HG02973 (cell line): Measurements from ENCODE around the gene C1orf74.
"Not testable (repeated sequence)": the region's sequence is repeated elsewhere in the genome, so short reads cannot be mapped to it uniquely, and the experiment has no call there.

Experiments used
- ATAC-seq: cut with Tn5 transposase; IDR thresholded peaks from one replicate; pipeline ENCODE4 v1.9.1; 2021; ENCODE audit warnings: moderate library complexity; ENCODE audit not compliant: unreplicated experiment

Gene C1orf74

DNA sequence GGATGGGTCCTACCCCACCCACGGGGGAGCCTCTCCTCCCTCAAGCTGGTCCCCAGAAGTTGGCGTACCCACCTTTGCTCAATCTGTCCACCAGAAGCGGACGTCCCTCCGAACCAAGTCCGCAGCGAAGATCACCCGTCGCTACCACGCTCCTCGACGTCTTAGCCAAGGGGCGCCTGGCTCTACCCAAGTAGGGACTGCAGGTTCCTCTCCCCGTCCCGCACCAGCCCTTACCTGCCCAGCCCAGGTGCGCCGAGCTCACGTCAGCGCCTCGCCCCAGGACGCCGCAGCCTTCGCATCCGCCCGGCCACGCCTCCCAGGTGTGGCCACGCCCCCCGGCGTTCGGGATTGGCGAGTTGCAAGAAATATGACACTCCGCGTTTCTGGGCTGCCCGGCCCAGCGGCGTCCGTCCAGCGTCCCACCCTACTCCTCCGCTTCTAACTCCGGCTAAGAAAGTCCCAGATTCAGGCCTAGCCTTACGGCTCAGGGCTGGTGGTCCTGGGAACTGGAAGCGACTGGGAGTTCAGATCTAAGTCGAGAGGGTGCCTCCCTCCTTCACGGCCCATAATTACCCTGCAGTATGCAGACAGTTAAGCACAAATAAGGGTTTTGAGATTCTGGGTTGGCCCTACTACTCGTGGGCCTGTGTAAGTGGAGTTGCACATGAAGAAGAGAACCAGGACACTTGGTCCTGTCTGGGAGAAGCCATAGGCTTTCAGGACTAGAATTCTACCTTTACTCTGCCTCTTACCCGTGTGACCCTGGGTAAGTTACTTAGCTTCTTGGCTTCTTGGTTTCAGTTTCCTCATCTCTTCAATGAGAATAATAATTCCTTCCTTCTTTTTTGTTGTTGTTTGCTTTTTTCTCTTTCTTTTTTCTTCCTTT is 21.8 kb upstream of the C1orf74 start, which contains the start of gene IRF6:
Gene IRF6 (minus strand): TSS at position 268 of the 886 bp plus-strand sequence. CDS start 4,729 bp downstream, outside the sequence.
- ATAC-seq: peak; percentile 89

DNA sequence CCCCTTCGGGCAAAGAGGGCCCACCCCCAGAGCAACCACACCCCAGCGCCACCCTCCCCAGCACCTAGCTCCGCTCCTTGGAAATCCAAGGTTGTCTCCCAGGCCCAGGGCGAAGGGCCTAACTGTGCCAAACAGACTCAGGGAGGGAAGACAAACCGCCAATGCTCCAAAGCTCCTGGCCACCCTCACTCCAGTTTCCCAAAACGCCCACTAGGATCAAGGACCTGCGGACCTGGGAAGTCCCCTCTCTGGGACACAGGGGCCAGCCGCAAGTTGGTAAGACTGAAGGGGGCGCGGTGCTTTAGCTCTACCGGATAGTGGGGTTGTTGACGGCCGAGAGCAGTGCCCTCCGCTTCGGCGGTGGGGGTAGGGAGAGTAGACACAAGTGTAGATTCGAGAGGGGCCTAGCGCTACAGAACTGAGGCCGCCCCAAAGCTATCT is 21.0 kb upstream of the C1orf74 start:
- no peak for ATAC-seq

DNA sequence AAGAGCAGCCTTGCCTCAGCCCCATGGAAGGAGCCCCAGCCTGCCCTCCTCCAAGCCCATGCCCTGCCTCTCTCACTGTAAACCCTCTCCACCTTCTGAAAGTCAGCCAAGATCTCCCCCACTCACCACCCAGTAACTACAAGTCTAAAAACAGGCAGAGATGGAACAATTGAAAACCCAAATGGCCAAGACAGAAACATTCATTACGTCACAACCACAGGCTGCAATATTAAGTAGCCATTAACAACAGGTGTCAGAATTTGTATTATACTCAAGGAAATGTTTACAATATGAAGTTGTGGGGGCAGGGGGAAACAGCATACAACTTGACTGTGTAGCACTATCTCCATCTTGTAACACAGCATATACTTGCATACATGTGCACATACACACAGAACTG is 19.2 kb upstream of the C1orf74 start:
- ATAC-seq: no peak

DNA sequence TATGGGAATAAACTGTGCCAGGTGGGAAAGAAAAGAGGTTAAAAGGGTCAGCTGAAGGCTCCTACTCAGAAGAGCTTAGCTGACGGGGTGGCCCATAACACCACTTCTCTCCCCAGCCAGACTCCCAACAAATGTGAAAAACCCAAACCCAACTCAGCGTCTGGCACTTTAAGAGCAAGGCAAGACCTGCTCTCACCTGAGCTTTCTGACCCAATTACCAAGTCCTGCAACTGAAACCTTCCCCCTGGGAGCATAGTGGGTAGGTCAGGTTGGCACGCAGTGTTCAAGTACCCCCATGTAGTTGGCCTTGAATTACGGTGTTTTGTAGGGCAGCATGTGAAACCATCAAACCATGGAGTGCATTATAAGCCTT is 18.4 kb upstream of the C1orf74 start:
- ATAC-seq: no peak

DNA sequence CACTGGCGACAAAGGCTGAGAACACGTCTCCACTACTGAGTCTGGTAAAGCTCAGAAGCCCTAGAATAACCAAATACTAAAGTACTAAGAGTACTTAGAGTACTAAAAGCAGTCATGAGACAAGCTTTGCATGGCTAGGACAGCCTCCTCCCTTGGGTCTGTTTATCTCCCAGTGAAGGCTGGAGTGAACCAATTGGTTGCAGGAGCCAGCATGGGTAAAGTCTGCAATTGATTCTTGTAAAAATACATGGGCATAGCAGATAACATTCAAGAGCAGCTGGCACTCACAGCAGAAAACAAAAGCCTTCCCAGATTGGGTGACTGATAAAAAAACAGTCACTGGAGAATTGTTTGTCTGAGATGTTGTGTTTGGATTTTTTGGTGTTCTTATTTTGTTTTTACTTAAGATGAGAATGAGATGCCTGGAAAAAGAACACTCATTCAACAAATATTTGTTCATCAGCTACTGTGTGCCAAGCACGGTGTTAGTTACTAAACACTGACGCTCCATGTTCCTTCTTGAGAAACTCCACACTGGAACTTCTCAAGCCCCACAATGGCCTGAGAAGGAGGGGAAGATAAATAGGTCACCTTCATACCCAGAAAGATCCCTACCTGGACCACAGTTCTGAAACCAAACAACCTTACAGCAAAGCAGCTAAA is 17.9 kb upstream of the C1orf74 start:
- ATAC-seq: no peak

DNA sequence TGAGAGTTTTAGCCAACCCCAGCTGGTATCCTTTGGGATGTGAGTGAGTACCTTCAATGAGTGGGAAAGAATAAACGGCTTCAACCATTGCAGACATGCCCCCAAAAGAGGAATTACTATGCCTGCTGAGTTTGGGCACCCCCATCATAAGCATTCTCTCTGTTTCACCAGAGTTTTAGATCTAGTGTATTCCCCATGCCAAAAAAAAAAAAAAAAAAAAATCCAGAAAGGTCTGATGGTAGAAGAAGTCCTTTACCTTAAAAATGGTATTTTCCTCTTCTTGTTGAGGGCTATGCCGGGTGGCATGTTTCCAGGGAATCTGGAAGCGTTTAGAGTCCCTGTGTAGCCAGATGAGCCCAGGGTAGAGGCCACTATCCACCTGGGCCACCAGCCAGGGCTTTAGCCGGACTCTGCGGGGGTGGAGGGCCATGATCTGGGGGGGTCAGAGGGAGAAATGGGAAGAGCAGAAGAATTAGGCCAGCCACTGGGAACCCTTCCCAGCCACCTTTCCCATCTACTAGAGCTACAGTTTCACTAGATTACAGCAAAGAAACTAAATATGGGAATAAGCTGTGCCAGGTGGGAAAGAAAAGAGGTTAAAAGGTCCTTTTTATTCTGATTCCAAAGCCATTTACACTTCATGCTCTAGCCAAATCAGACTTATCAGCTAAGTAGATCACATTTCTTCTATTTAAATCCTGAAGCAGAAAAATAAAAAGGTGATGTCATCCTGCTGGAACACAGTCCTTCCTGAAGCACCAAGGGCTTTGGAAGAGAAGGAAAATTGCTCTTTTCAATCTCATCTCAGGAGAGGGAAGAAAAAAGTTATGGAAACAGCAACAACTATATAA is 16.9 kb upstream of the C1orf74 start:
- no peak for ATAC-seq

DNA sequence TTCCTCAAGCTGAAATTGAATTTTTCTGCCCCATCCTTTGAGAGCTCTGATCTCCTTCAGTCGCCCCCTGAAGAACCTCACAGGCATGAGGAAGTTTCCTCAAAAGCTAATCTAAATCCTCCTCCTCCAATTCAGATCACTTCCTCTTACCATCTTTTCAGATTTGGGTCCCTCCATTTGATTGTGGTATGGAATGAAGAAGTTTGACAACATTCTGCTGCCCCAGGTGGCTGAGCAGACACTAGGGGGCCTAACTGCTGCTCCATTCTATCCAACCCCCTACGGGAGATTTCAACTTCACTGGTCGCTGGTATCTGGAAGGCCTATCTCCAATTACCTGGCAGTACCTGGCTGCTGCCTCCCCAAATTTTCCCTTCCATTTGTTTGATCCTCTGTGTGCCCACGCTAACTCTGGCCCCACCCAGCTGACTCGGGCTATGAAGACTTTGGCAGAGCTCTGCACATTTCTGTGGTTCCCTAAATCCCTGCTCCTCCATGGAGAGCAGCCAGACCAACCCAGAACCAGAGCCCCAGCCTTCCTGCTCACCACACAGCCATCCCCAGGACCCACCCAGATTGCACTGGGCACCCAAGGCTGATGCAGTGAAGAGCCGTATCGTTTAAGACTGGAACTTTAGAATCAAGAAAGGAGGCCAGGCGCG is 13.8 kb upstream of the C1orf74 start:
- no peak for ATAC-seq

DNA sequence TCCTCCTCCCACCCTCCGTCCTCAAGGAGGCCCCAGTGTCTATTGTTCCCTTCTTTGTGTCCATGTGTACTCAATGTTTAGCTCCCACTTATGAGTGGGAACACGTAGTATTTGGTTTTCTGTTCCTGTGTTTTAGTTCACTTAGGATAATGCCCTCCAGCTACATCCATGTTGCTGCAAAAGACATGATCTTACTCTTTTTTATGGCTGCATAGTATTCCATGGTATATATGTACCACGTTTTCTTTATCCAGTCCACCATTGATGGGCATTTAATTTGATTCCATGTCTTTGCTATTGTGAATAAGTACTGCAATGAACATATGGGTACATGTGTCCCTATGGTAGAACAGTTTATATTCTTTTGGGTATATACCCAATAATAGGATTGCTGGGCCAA is 9.4 kb upstream of the C1orf74 start:
- not testable (repeated sequence) for ATAC-seq

DNA sequence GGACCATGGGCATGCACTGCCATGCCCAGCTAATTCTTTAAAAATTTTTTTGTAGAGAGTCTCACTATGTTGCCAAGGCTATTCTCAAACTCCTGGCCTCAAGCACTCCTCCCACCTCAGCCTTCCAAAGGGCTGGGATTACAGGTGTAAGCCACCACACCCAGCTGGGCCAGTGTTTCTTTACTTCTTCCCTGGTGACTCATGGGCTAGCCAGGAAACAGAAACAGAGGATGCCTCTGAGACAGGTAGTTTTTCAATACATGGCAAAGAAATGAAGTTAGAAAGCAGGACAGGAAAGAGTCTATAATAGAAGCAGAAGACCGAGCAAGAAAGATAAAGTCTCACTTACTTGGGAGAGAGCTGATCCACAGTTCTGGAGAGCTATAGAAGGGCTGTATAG is 7.6 kb upstream of the C1orf74 start:
- ATAC-seq: no peak

DNA sequence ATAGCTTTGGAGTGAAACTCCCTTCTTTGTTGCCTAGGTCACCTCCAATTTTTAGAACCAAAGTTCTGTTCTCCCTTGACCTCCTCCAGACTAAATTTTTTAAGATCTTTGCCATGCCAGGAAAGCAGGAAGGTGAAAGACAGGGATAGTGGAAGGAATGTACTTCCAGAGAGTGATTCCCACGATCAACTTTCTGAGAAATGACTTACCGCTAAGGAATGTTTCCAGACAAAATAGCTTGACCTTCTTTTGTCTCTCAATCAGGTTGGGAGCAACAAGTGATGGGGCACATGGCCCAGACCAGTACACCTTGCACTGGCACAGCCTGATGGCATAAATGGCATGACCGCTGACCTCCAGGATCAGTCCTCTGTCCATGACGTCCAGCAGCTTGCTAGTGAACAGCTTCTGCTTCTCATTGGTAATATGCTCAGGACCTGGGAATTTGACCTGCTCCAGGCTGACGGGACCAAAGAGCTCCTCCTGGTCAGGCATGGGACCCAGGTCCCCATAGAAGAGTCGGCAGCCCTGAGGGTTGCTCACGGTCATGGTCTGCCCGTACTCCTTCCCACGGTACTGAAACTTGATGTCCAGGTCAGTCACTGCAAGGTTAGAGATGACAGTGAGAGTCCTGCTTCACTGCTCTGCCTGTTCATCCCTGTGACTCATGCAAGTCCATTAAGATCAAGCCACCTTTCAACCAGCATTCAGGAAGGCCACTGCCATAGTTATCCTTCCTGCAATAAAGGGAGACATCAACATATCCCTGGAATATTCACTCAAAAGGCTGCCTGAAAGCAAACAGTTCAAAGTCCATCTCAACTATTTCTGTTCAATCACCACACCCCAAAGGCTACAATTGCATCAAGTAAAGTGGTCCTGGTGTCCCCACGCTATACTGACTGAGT is 6.2 kb upstream of the C1orf74 start:
- no peak for ATAC-seq

DNA sequence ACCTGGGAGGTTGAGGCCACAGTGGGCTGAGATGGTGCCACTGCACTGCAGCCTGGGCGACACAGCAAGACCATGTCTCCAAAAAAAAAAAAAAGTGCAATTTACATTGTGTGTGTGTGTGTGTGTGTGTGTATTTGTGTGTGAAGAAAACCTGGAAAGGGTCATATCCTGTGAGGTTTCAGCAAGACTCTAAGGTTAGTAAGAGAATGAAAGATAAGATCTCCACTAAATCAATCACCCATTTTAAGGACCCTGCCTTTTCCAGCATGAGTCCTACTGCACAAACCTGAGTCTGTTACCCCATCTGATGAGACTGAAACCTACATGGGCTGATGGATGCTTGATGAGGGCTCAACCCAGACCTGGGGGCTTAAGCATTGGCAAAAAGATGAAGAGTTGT is 4.9 kb upstream of the C1orf74 start:
- no peak for ATAC-seq

DNA sequence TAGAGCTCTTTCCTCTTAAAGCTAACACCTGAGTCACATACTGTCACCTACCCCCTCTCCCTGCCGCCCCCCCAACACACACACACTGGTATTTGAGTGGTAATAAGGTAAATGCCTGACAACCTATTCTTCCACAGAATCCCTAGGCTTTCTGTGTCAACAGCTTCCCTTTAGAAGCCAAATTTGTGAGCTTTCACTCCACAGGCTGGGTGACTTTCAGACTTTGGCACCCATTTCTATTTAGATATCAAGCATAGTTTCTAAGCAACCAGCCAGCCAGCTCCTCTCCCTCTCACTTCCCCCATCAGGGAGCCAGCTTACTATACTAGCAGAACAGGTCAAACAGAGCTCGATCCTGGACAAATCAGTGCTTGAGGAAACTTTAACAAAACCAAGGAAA is 3.2 kb upstream of the C1orf74 start:
- no peak for ATAC-seq

DNA sequence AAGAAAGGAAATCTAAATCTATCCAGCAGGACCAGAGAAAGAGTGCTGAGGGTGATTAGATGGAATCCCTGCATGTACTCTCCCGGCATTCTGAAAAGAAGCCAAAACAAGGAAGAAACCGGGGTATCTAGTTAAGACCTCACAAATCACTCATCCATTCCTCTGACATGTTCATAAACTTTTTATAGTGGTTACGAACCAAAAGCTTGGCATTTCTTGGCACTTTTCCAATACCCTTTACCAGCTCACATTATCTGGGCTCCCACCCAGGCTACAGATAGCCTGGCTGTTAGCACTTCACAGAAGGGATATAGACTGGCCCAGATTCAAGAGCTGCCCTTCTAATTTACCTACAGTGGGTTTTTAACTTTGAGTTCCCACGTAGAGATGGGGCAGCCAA is 1.8 kb upstream of the C1orf74 start:
- ATAC-seq: no peak

DNA sequence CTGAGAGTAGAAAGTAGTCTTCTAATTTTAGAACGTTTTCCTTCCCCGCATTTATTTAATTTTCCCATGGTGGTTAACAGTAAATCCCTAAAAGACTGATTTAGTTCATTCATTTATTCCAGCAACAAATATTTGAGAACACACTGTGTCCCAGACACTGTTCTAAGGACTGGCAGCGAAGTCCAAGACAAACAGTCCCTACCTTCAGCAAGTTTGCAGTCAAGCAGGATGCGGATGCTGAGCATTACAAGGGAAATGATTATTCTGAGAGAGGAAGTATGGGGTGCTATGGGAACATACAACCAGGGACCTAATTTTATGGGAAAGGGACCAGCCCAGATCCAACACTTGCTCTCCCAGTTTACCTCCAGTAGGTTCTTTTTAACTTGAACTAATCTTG is 1.2 kb upstream of the C1orf74 start:
- ATAC-seq: no peak

DNA sequence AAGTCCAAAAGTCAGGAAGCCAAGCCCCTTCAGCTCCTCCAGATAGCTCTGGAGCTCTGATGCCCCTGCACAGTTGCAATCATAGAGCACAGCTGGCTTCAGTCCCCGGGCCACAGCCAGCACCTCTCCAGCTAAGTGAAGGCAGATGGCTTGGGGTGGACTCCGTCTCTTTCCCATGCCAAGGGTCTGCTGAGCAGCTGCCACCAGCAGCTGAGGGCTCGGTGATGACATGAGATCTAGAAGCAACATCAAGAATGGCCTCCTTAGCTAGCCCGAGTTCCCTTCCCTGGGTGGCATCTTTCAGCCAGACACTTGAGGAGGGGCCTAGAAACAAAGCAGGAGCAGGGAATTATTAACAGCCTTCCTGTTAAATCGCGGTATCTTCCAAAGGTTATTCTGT is 973 bp downstream of the C1orf74 start:
- ATAC-seq: no peak

DNA sequence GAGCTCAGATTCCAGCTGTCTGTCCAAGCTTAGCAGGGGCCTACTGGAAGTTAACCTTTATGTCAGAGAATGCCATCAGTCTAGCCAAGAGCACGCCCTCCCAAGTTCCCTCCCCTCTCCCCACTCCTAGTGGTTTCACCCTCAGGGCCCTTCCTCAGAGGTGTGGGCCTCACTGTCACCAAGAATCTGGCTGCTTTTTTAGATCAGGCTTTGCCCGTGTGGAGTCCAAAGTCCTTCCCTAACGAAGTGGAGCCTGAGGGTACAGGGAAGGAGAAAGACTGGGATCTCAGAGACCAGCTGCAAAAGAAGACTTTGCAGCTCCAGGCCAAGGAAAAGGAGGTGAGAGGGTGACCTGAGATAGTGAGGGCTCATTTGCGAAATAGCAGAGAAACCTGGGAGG is 4.1 kb downstream of the C1orf74 start:
- ATAC-seq: no peak

DNA sequence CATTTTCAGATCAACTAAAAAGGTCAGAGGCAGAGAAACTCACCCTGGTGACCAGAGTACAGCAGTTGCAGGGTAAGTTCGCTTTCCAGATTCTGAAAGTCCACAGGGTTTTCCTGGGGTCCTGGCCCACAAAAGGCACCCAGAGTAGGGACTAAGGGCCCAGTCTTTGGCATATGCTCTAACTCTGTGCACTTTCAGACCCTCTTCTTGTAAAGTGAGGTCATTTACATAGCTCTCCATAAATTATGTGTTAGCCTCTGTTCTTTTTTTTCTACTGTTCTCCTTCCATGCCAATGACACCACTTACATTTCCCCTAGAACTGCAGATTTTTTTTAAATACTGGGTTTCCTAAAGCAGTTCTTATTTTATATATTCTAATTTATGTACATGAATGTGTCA is 6.3 kb downstream of the C1orf74 start:
- ATAC-seq: no peak

DNA sequence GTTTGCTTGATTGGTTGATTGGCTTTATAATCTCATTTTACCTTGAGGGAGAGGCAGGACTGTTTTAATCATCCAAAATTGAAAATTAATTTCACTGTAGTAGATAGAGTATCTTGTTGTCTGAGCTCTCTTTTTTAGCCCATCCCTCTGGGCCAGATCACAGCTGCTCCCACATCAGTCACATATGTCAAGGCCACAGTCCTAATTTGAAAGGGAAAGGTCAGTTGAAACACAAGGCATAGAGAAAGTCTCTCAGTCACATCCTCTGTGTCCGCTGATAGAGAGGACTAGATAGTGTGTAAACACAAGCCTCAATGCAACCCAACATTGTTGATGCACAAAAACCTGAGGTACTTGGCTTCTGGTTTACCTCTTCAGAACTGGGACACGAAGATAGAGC is 6.8 kb downstream of the C1orf74 start:
- ATAC-seq: no peak

DNA sequence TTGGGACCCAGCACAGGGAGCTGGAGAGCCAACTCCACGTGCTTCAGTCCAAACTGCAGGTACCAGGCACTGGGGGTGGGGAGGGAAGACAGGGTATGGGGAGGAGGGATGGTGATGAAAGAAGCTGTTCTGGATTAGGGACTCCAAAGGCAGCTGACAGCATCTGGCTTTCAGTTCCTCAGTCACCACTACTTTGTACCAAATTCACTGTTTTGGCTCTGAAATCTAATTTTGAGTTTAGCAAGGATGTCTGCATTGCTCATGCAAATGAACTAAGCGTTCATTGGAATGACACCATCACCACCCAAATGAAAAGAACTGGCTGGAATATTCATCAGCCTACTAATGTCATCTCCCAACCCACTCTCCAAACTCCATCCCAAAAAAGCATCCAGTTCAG is 8.7 kb downstream of the C1orf74 start:
- ATAC-seq: no peak

DNA sequence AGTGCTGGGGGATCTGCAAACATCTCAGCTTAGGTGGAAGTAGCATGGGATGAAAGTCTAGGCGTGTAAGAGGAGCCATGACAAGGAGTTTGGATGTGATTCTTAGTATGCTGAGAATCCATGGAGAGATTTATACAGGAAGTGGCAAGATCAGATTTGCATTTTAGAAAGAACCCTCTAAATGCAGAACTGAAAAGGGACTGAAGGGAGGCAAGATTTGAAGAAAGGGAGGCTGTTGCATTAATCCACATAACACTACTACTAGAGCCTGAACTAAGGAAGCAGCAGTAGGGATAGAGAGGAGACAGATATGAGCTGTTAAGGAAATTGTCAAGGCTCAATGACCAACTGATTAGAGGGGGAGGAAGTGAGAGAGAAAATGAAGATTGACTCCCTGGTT is 9.8 kb downstream of the C1orf74 start:
- ATAC-seq: peak; percentile 53
